Endothelial cell of umbilical vein (primary cell): ENCODE results near the gene HS6ST2. TPM values are rescaled to one million over a fixed set of nuclear protein-coding genes. Genes with fewer than 3 reads are reported as not detected.

ENCODE experiments used
- BruUV-seq: library from RNA; stranded (reverse); fragments of 400-500 nt; replicated peaks from 2 replicates; lab custom pipeline; 2021; lab: Mats Ljungman, UMichigan
- CTCF ChIA-PET: fragments of 300-600, 350-600 bp; sonication (Branson Sonifier 250); formaldehyde crosslinking; loops from one replicate; lab custom pipeline; 2021; ENCODE audit warnings: antibody characterized with exemption, inconsistent platforms; lab: Charles Lee
- POLR2A ChIA-PET: fragments of 300-600, 350-600 bp; sonication (Branson Sonifier 250); formaldehyde crosslinking; loops from one replicate; lab custom pipeline; 2021; ENCODE audit warnings: antibody characterized with exemption, inconsistent platforms; lab: Charles Lee
- DNase-seq: peaks from one replicate; pipeline ENCODE4 v3.0.0-alpha.2; 2011; ENCODE audit warnings: low read depth, low spot score
- FAIRE-seq: peaks from 2 replicates; lab custom pipeline; 2011; peaks lifted over from hg19 to GRCh38; lab: Jason Lieb, UNC
- H2AFZ ChIP-seq: 2 replicates; pipeline ENCODE4 v1.6.0; 2012; ENCODE audit warnings: low read depth, low read length, control low read depth, inconsistent platforms
- H3K27ac ChIP-seq: 2 replicates; pipeline ENCODE4 v1.5.1; 2011; ENCODE audit warnings: low read depth, mild to moderate bottlenecking, control low read depth, low read length, moderate library complexity; ENCODE audit not compliant: insufficient read depth
- H3K27me3 ChIP-seq, 2 experiments: 2 replicates each; pipeline versions ENCODE4 v1.6.0 to v1.6.1; 2011; ENCODE audit warnings: low read length in 2 of 2, mixed read lengths in 1 of 2; ENCODE audit not compliant: control insufficient read depth in 2 of 2, insufficient read depth in 2 of 2
- H3K36me3 ChIP-seq, 2 experiments: 2 replicates in 1 of 2; 3 replicates in 1 of 2; pipeline ENCODE4 v1.5.1; 2011; ENCODE audit warnings: low read length in 2 of 2, mild to moderate bottlenecking in 1 of 2, moderate library complexity in 1 of 2; ENCODE audit not compliant: control insufficient read depth in 2 of 2, insufficient read depth in 2 of 2; ENCODE audit errors: extremely low read depth in 1 of 2
- H3K4me1 ChIP-seq: 3 replicates; pipeline ENCODE4 v1.5.1; 2011; ENCODE audit warnings: mild to moderate bottlenecking, low read length; ENCODE audit not compliant: control insufficient read depth, insufficient read depth; ENCODE audit errors: extremely low read depth
- H3K4me2 ChIP-seq: 2 replicates; pipeline ENCODE4 v1.6.1; 2011; ENCODE audit warnings: low read length, control low read depth, mixed read lengths; ENCODE audit not compliant: insufficient read depth
- H3K4me3 ChIP-seq, 3 experiments: fragments of 200-600 bp in 1 of 3; sonication (generic), shearing (Covaris generic) in 1 of 3; replicated peaks in 1 of 3; 2 replicates each; pipeline ENCODE4 v1.5.1; 2011 to 2016; ENCODE audit warnings: control low read depth in 3 of 3, low read length in 3 of 3, mild to moderate bottlenecking in 2 of 3, inconsistent platforms in 1 of 3, low read depth in 1 of 3, moderate library complexity in 1 of 3; ENCODE audit not compliant: insufficient read depth in 1 of 3
- H3K79me2 ChIP-seq: 2 replicates; pipeline ENCODE4 v1.6.0; 2012; ENCODE audit warnings: low read length, inconsistent platforms; ENCODE audit not compliant: control insufficient read depth, insufficient read depth
- H3K9ac ChIP-seq: replicated peaks from 2 replicates; pipeline ENCODE3; 2011; ENCODE audit warnings: low read length, control low read depth; ENCODE audit not compliant: insufficient read depth; ENCODE audit errors: extremely low read depth
- H3K9me1 ChIP-seq: replicated peaks from 3 replicates; pipeline ENCODE4 v1.6.0; 2011; ENCODE audit warnings: mild to moderate bottlenecking, low read length; ENCODE audit not compliant: control insufficient read depth, insufficient read depth; ENCODE audit errors: extremely low read depth
- H3K9me3 ChIP-seq: replicated peaks from 2 replicates; pipeline ENCODE4 v1.5.1; 2012; ENCODE audit warnings: low read length, inconsistent platforms; ENCODE audit not compliant: control insufficient read depth, insufficient read depth
- H4K20me1 ChIP-seq: replicated peaks from 2 replicates; pipeline ENCODE3; 2011; ENCODE audit warnings: mild to moderate bottlenecking, low read length; ENCODE audit not compliant: control insufficient read depth, insufficient read depth; ENCODE audit errors: extremely low read depth
- EZH2 ChIP-seq: IDR thresholded peaks from 2 replicates; pipeline ENCODE4 v1.6.1; 2012; ENCODE audit warnings: borderline replicate concordance, low read depth, mild to moderate bottlenecking, moderate library complexity, low read length, inconsistent platforms; ENCODE audit not compliant: severe bottlenecking
- FOS ChIP-seq: IDR thresholded peaks from 2 replicates; pipeline ENCODE4 v1.6.1; 2011; ENCODE audit warnings: mild to moderate bottlenecking, low read length, moderate library complexity, borderline replicate concordance; ENCODE audit not compliant: insufficient read depth
- GATA2 ChIP-seq: IDR thresholded peaks from 2 replicates; pipeline ENCODE4 v1.7.0; 2011; ENCODE audit warnings: low read depth, mild to moderate bottlenecking, moderate library complexity, mixed read lengths, low read length; ENCODE audit not compliant: insufficient read length, insufficient read depth
- JUN ChIP-seq: IDR thresholded peaks from 2 replicates; pipeline ENCODE4 v1.6.1; 2011; ENCODE audit warnings: borderline replicate concordance, low read depth; ENCODE audit not compliant: insufficient read length, insufficient read depth
- MAX ChIP-seq: IDR thresholded peaks from 2 replicates; pipeline ENCODE4 v1.6.1; 2011; ENCODE audit not compliant: insufficient read depth, insufficient read length
- MYC ChIP-seq: IDR thresholded peaks from one replicate; pipeline ENCODE4 v1.6.1; 2011; ENCODE audit warnings: mild to moderate bottlenecking, low read depth, low read length
- POLR2A ChIP-seq: IDR thresholded peaks from 2 replicates; pipeline ENCODE4 v1.6.1; 2012; ENCODE audit warnings: low read depth, mild to moderate bottlenecking, control low read depth, low read length
- POLR2AphosphoS5 ChIP-seq: IDR thresholded peaks from 2 replicates; pipeline ENCODE4 v1.6.1; 2012; ENCODE audit warnings: low read depth, mild to moderate bottlenecking, control low read depth, low read length, moderate library complexity; ENCODE audit not compliant: insufficient read depth
- dilution Hi-C: fragments of 300-500 bp; cut with MboI; formaldehyde crosslinking; loops from one replicate; pipeline ENCODE4 v1.15.0; 2019; ENCODE audit warnings: low sequenced_read_pairs; ENCODE audit not compliant: extremely low pct_ligation_motif_present
- intact Hi-C: fragments of 100-400 bp; cut with micrococcal nuclease; formaldehyde crosslinking; loops from one replicate; pipeline ENCODE4 v1.10.0; 2022
- polyA plus RNA-seq, 4 experiments: library from polyadenylated mRNA; depleted of rRNA in 3 of 4; stranded (reverse) in 3 of 4; unstranded in 1 of 4; fragments of >200 nt; gene quantifications; 2 replicates each; pipeline versions ENCODE4 v1.2.1 to v1.2.3, GENCODE V29; 2011 to 2012; ENCODE audit warnings: missing spikeins in 1 of 4
- total RNA-seq: library from RNA; stranded (reverse); gene quantifications from 2 replicates; pipeline ENCODE4 v1.2.3, GENCODE V29; 2021
- TF ChIP-seq, protein P1 (sequence below), 2 donors: IDR thresholded peaks; 1 replicate in 1 of 2; 2 replicates in 1 of 2; pipeline ENCODE4 v1.5.1; 2011; ENCODE audit warnings: low read length in 2 of 2, mild to moderate bottlenecking in 2 of 2, moderate library complexity in 2 of 2, control low read depth in 1 of 2, inconsistent platforms in 1 of 2, low read depth in 1 of 2; ENCODE audit not compliant: insufficient read depth in 1 of 2; ENCODE audit errors: extremely low read depth in 1 of 2

HS6ST2 gene
- total and polyA plus RNA-seq, 2 donors (not counting 3 experiments of a cell fraction or from before 2014, with no cell fraction given), result 0.49 to 0.84 TPM

- ChIA-PET POLR2A (no interaction called here), CTCF (no interaction called here)
- Histone ChIP-seq H3K4me2 (no peak overlapping the region), H3K4me1 (no peaks in the 10 kb centered on the region), H3K27ac (no peak overlapping the region), H3K36me3 (no peaks in the 10 kb centered on the region), H3K9me3 (no peaks in the 10 kb centered on the region), H3K9ac (no peak overlapping the region), H4K20me1 (no peaks in the 10 kb centered on the region), H3K9me1 (no peaks in the 10 kb centered on the region), H3K4me3 (no peak overlapping the region), H3K79me2 (no peaks in the 10 kb centered on the region), H2AFZ (no peak overlapping the region), H3K27me3 (no peaks in the 10 kb centered on the region)
- BruUV-seq, result no TSS peak
- intact Hi-C loops (no loop called here), dilution Hi-C loops (no loop called here)
- no peak for FAIRE-seq
- no peak for DNase-seq
- TF ChIP-seq MAX, result no peak
- TF ChIP-seq POLR2A, result no peak
- no peak for TF ChIP-seq MYC
- TF ChIP-seq JUN, result no peak
- TF ChIP-seq FOS, result no peak
- TF ChIP-seq EZH2, result no peak
- TF ChIP-seq, protein P1, sequence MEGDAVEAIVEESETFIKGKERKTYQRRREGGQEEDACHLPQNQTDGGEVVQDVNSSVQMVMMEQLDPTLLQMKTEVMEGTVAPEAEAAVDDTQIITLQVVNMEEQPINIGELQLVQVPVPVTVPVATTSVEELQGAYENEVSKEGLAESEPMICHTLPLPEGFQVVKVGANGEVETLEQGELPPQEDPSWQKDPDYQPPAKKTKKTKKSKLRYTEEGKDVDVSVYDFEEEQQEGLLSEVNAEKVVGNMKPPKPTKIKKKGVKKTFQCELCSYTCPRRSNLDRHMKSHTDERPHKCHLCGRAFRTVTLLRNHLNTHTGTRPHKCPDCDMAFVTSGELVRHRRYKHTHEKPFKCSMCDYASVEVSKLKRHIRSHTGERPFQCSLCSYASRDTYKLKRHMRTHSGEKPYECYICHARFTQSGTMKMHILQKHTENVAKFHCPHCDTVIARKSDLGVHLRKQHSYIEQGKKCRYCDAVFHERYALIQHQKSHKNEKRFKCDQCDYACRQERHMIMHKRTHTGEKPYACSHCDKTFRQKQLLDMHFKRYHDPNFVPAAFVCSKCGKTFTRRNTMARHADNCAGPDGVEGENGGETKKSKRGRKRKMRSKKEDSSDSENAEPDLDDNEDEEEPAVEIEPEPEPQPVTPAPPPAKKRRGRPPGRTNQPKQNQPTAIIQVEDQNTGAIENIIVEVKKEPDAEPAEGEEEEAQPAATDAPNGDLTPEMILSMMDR (IDR thresholded peaks at IDR 0.05; ENCODE audit: extremely low read depth in 1 of 2, insufficient read depth in 1 of 2, low read depth in 1 of 2, low read length in 2 of 2), result no peak
- no peak for TF ChIP-seq GATA2
- TF ChIP-seq POLR2AphosphoS5, result no peak
These were observed 80.4 kb downstream of the HS6ST2 start for GRCh38 chrX:132877954-132878536.
